Endothelial cell of hepatic sinusoid (primary cell): Measurements from ENCODE around the gene LPCAT2.

ENCODE experiments used
- in situ Hi-C: cut with HindIII; loops from 2 replicates; pipeline ENCODE4 v1.10.0; 2017; ENCODE audit warnings: low sequenced_read_pairs

The LPCAT2 gene

DNA sequence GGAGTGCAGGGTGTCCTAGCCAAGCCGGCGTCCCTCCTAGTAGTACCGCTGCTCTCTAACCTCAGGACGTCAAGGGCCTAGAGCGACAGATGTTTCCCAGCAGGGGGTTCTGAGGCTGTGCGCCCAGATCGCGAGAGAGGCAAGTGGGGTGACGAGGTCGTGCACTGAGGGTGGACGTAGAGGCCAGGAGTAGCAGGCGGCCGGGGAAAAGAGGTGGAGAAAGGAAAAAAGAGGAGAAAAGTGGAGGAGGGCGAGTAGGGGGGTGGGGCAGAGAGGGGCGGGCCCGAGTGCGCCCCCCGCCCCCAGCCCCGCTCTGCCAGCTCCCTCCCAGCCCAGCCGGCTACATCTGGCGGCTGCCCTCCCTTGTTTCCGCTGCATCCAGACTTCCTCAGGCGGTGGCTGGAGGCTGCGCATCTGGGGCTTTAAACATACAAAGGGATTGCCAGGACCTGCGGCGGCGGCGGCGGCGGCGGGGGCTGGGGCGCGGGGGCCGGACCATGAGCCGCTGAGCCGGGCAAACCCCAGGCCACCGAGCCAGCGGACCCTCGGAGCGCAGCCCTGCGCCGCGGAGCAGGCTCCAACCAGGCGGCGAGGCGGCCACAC is 29.9 kb upstream of the LPCAT2 start, which contains the start of gene MMP2:
Gene MMP2, plus strand, starts transcription at position 372 of the 603 bp plus-strand sequence. CDS start 282 bp downstream, outside the sequence.
- in situ Hi-C loops: no loop called here

DNA sequence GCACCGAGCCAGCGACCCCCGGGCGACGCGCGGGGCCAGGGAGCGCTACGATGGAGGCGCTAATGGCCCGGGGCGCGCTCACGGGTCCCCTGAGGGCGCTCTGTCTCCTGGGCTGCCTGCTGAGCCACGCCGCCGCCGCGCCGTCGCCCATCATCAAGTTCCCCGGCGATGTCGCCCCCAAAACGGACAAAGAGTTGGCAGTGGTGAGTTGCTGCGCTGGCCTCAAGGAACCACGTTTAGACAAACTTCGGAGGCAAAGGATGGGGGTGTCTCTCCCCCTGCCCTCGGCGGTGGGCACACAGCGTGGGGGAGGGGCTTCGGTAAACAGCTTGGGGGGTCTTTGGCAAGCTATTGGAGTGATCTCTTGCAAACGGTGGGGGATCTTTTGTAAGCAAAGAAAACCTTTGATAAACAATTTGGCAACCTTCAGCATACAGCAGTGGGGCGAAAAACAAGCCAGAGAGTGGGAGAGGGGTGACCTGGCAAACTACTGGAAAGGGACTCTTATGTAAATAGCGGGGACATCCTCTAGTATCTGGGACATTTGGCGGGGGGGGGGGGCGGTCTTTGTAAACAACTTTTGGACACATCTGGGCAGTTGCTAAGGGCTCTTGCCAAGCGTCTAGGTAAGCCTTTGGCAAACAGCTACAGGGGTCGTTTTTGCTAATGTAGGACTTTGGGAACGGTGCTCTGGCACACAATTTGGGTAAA is 29.3 kb upstream of the LPCAT2 start:
- in situ Hi-C loops: no loop called here

DNA sequence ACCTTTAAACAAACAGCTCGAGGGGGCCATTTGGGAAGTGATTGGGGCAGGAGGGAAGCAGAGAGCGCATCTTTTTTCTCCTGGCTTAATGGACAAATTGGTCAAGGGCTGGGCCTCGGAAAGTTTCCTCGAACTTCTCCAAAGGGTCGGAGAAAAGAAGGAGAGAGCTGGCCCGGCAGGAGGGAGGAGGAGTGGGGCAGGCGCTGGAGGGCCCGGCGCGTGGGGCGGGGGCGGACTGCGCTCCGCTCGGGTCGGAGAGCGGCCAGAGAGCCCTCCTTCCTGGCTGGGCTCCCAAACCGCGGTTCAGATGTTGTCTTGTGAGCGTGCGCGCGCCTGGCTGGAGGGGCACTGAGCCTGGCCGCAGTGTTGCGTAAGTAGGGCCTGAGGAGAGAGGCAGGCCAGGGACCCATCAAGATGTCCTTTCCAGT is 28.6 kb upstream of the LPCAT2 start:
- in situ Hi-C loops: no loop called here

DNA sequence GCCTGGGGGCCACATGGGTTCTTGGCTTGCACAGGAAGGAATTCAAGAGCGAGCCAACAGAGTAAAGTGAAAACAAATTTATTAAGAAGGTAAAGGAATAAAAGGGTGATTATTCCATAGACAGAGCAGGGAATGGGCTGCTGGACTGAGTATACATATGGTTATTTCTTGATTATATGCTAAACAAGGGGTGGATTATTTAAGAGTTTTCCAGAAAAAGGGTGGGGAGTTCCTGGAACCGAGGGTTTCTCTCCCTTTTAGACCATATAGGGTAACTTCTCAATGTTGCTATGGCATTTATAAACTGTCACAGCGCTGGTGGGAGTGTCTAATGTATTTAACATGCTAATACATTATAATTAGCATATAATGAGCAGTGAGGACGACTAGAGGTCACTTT is 27.8 kb upstream of the LPCAT2 start:
- in situ Hi-C loops: no loop called here

DNA sequence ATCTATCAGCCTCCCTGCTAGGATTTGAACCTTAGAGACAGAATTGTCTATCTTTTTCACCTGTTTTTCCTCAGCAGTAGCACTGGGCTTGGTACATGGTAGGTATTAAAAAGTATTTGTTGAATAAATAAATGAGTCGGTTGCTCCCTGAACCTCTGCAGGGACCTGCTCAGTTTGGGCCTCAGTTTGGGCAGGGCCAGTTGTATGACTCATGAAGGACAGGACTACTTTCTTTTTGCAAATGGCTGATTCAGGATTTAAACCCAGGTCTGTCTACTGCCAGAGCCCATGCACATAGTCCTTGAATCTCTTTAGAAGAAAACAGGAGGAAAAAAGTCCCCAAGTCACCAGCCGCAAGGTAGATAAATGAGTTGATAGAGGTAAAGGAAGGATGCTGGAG is 26.8 kb upstream of the LPCAT2 start:
- in situ Hi-C loops: no loop called here

DNA sequence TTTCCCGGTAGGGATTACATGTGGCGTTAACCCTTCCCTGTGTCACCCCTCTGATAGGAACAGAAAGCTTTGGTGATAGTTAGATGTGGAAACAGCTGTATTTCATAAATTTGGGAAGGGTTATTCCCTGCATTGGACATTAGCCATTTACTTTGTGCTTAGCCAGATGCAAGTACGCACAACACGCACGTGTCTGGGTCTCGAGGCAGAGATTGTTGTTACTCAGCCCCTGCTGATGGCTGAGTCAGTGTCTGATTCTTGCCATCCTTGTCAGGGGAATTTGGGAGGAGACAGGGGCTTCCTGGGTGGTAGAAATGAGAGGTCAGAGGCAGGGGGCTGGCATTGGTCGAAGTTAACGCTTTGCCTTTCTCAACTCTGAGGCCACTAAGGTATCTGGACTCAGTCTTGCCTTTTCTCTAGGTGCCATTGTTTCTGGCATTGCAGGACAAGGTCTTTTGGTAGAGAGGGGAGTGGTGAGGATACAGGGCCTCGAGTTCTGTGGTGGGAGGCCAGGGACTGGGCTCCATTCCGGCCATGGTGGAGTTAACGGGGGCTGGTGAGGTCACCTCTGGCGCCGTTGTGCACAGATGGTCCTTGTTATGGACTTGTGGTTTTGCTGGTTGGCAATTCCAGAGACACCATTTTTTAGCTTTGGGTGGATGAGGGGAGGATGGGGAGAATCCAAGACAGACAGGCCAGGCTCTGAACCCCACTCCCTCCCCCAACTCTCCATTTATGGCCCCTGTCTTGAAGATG is 21.6 kb upstream of the LPCAT2 start:
- in situ Hi-C loops: loop anchor here (5.0 kb wide), 1 partner anchor 75 kb away; no protein-coding TSS in a partner anchor

DNA sequence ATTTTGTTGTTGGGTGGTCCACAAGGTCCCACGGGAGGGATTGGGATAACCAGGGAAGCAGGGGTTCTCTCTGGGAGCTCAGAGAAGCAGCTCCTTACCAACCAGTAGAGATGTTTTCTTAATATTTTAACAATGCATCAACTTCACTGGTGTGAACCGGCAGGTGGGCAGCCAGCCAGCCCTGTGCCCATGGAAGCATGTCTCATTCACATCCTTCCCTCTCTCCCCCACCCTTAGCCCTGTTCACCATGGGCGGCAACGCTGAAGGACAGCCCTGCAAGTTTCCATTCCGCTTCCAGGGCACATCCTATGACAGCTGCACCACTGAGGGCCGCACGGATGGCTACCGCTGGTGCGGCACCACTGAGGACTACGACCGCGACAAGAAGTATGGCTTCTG is 20.6 kb upstream of the LPCAT2 start:
- in situ Hi-C loops: loop anchor here (5.0 kb wide), 1 partner anchor 74 kb away; no protein-coding TSS in a partner anchor

DNA sequence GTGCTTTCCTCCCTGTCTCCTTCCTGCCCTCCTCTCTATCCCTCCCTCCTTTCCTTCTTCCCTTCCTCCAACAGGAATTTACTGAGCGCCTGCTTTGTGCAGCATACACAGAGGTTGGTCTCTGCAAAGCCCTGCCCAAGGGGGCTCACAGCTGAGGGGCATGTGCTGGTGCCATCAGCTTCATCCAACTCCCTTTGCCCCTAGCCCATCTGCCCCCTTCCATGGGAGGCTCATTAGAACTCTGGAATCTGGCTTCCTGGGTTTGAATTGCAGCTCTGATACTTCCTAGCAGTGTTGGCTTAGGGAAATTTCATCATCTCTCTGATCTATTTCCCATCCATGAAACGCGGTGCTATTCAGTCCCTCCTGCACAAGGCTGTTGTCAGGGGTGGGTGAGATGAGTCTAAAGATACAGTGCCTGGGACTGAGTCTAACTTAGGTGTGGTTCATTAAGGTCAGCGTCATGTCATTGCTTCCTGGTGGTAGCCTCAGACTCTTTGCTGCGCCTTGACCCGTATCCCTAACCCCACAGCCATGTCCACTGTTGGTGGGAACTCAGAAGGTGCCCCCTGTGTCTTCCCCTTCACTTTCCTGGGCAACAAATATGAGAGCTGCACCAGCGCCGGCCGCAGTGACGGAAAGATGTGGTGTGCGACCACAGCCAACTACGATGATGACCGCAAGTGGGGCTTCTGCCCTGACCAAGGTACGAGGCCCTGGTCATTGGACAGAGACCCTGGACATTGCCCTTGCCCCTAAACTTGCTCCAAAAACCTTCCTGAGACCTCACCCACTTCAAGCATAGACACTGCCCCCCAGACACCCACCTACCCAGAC is 19.5 kb upstream of the LPCAT2 start:
- in situ Hi-C loops: loop anchor here (5.0 kb wide), 1 partner anchor 73 kb away; no protein-coding TSS in a partner anchor

DNA sequence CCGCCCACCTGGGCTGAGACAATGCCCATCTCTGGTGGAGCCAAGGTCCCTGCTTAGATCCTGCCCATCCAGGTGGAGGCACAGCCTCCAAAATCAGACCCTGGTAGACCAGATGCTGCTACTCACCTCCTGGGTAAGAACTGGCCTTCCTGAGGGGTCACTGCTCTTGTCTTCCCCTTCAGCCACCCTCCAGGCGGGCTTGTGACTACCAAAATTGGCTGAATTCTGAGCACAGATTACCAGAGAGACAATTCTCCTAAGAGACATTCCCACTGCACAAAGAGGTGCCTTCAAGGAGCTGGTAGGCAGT is 19.0 kb upstream of the LPCAT2 start:
- in situ Hi-C loops: loop anchor here (5.0 kb wide), 1 partner anchor 72 kb away; no protein-coding TSS in a partner anchor

DNA sequence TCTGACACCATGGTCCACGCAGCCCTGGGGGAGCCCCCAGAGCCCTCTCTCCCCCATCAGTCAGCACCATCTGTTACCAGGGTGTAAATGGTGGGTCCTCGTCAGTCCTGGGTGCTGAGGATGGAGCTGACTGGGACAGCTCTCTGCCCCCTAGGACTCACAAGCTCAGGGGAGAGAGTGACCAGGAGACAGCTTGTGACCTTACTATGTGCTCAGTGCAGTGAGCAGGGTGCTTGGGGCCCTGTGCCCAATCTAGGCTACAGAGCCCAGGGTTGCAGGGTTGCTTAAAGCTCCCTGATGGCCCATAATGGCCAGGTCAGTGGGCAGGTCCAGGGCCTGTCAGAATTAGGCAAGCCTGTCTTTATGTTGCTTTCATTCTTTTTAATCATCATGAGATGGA is 18.6 kb upstream of the LPCAT2 start:
- in situ Hi-C loops: no loop called here

DNA sequence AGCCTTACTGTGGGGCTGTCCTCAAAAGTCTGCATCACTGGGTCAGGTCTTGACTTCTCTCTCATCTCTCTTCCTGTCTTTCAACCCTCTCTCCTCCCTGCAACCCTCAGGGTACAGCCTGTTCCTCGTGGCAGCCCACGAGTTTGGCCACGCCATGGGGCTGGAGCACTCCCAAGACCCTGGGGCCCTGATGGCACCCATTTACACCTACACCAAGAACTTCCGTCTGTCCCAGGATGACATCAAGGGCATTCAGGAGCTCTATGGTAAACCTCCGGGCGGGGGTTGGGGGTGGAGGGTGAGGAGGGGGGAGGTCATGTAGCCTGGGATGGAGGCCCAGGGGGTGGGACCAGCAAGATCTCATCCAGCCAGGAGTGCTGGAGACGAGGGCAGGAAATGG is 17.2 kb upstream of the LPCAT2 start:
- in situ Hi-C loops: no loop called here

DNA sequence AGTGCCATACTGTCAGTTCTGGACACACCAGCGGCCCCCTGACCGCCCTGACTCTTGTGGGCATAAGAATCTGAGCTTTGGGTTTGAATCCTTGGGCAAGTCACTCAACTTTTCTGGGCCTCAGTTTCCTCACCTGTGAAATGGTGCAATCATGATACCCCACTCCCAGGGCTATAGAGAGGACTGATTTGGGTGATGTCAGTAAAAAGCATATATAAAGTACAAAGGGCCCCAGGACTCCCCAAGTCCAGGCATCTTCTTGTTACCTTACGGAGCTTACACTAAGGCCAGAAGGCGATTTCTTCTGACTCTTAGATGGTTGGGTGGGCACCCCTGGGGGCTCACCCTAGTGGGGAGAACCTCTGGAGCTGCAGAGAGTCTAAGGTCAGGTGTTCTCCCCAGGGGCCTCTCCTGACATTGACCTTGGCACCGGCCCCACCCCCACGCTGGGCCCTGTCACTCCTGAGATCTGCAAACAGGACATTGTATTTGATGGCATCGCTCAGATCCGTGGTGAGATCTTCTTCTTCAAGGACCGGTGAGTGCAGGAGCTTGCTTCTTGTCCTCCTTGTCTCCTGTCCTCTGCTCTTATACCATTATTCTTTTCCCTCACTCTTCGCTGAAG is 16.0 kb upstream of the LPCAT2 start:
- in situ Hi-C loops: no loop called here

DNA sequence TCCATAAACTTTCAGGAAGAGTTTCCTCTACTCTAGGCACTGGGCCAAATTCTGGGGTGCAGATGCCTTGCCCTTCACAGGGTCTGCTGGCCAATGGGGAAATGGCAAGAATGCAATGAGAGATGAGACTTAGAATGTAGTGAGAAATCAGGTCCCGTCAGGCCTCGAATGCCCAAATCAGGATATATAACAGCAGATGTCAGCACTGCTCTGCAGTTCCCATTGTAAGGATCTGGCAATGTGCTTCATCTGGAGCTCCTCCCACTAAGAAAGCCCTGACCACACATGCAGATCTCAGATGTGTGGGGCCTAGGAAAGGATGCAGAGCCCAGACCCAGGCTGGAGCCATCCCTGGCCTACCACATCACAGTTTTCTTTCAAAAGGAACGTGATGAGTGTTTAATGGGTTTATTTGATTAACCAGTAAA is 13.9 kb upstream of the LPCAT2 start:
- in situ Hi-C loops: no loop called here

DNA sequence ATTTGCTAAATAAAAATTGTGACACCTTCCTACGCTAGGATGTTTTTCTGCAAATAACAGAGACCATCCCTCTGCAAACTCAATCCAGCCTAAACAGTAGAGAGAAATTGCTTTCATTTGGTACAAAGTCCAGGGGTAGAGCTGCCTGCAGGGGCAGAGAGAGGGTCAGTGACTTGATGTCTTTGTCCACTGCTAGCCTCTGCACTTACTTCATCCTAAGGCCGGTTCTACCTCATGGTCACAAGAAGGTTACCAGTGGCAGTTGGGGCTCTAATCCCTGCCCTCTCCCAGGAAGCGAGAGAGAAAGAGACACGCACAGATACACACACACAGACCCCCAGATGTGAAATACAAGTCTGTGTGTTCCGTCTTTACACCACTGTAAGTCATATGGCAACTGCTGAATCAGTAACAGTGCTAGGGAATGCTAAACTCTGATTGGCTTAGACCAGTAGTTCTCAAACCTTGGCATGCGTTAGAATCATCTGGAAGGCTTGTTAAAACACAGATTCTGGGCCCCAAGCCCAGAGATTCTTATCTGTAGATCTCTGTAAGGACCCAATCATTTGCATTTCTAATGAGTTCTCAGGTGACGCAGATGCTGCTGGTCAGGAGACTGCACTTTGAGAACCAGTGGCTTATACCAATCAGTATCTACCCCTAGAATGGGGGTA is 13.1 kb upstream of the LPCAT2 start:
- in situ Hi-C loops: no loop called here

DNA sequence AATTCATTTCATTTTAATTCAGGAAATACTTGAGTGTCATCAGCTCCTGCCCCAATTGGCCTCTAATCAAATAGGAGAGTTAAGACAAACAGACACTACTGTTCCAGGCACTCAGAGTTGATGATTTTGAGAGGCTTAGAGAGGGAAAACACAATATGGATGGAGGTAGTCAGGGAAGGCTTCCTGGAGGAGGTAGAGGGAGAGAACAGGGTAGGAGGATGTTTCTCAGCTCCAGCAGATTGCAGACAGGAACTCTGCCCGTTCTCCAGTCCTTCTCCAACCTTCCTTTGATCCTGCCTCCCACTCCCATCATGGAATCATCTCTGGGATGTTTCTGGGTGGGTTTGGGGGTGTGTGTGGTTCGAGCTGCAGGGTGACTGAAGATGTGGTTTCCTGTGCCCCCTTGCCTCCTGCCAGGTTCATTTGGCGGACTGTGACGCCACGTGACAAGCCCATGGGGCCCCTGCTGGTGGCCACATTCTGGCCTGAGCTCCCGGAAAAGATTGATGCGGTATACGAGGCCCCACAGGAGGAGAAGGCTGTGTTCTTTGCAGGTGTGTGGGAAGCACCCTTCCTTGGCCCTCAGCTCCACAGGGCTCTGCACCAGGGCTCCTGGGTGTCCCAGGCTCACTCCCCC is 12.2 kb upstream of the LPCAT2 start:
- in situ Hi-C loops: no loop called here

DNA sequence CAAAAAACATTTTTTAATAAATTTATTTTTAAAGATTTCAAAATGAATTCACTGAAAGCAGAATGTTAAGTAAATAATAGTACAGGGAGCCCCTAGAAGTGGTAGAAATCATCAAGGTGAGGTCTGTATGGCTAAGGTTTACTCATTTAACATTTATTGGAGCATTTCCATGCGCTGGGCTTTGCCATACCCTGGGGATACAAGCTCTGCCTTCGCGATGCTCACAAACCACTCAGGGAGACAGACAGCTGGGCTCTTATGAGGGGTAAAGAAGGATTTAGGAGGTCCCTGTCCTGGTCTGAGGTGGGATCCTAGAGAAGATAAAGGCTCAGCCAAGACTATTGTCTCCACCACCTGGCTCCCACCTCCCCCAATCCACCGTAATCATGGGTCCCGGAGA is 11.3 kb upstream of the LPCAT2 start:
- in situ Hi-C loops: no loop called here

DNA sequence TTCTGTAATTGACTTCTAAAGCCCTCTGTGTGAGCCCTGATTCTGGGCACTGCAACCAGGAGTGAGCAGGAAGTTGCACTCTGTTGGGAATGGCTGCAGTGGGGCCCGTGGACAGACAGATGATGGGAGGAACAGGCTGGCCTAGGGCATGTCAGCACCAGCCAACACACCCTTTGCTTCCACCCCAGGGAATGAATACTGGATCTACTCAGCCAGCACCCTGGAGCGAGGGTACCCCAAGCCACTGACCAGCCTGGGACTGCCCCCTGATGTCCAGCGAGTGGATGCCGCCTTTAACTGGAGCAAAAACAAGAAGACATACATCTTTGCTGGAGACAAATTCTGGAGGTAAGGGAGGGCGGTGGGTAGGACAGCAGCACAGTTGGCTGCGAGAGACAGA is 10.8 kb upstream of the LPCAT2 start:
- in situ Hi-C loops: no loop called here

DNA sequence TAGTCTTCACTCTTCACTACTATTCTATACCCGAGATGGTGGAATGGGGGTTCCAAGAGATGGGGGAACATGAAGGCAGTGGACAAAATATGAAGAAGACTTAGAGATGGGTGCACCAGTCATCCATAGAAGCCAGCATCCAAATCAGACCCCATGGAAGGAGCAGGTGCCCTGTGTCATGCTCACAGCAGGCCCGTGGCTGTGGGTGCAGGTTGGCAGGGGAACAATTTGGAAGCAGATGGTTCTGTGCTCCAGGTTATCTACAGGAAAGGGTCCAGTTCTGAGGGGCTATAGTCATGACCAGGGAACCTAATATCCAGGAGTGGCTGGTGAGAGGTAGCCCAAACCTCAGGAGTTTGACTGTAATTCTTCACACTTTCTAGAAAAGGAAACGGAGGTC is 9.6 kb upstream of the LPCAT2 start:
- in situ Hi-C loops: no loop called here

DNA sequence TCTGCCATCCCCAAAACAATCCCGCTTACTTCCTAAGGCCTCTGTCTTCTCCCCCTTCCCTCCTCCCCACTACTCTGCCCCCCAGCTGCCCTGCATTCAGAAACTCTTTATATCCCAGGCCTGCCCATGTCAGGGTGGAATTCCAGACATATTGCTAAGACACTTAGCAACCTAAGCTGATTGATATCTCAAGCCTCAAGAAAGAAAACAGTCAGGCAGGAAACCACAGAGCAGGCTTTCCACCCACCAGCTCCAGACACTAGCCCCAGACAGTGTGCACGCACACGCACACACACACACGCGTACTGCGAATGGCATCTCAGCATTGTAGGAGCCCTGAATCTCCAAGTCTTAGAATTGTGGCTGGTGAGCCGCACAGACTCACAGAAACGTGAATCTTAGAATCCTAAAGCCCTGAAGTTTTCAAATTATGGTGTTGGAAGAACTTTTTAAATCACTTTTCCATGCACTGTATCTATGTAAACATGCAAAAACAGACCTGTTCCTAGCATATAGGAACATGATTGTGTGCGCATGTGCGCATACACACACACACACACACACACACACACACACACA is 8.8 kb upstream of the LPCAT2 start:
- in situ Hi-C loops: no loop called here
